Measurements from ENCODE around the gene SYNJ2. TPM values are rescaled to one million over a fixed set of nuclear protein-coding genes. Genes with fewer than 3 reads are reported as not detected.
A peak's percentile ranks its signal among the peaks of the same experiment; 100 is the strongest.

The SYNJ2 gene
- total RNA-seq, 1 experiment from 2014 or later: 70.0 TPM

DNA sequence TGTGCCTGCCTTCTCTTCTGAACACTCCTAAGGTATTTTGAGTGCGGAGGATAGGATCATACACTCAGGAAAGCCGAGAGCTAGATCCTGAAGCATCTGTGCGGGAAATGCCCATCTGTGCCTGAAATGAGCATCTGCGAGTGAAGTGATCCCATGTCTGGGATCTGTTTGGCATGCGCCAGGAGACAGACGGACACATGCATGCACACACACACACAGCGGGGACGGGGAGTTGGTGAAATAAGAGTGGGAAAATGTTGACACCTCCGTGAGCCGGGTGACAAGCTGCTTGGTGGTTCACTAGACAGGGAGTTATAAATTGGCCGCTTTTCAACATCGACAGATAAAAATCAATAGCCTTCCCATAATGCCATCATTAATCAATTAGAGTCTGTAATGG is 13.8 kb downstream of the SYNJ2 start:
- intact Hi-C loops (cut with micrococcal nuclease; ENCODE audit: unreplicated experiment) (no loop called here), in situ Hi-C loops (cut with HindIII; ENCODE audit: low pct_unique_long_range_greater_than_20kb, low sequenced_read_pairs) (no loop called here)
- ChIA-PET CTCF (no interaction called here), POLR2A (no interaction called here)
- DNase-seq (ENCODE audit: low read depth, low spot score) (no peak), ATAC-seq (no peak)
- Histone ChIP-seq H3K27ac (ENCODE audit: low read length) (peak overlapping the region; percentile 7; the same call in 1 of the 2 replicates), H3K36me3 (ENCODE audit: control insufficient read depth, insufficient read depth, low read length) (no peaks in the 10 kb centered on the region), H3K9me3 (ENCODE audit: control insufficient read depth, insufficient read depth, low read depth, low read length) (no peaks in the 10 kb centered on the region), H3K27me3 (ENCODE audit: control insufficient read depth, insufficient read depth, low read length) (no peaks in the 10 kb centered on the region), H3K4me1 (ENCODE audit: control insufficient read depth, insufficient read depth, low read length) (peaks cover 73% of the 10 kb centered on the region), H3K4me3 (ENCODE audit: low read depth in 2 of 2, low read length in 2 of 2) (no peak overlapping the region)
- BruUV-seq (replicated peaks): no TSS peak
- TF ChIP-seq SIN3A (IDR thresholded peaks at IDR 0.05; ENCODE audit: borderline replicate concordance, insufficient read depth, low read depth, low read length) (no peak), POLR2AphosphoS5 (IDR thresholded peaks at IDR 0.05; ENCODE audit: low read depth, low read length) (no peak), TCF7L2 (IDR thresholded peaks at IDR 0.05; ENCODE audit: low read depth, low read length) (no peak)
- TF ChIP-seq, protein P1, sequence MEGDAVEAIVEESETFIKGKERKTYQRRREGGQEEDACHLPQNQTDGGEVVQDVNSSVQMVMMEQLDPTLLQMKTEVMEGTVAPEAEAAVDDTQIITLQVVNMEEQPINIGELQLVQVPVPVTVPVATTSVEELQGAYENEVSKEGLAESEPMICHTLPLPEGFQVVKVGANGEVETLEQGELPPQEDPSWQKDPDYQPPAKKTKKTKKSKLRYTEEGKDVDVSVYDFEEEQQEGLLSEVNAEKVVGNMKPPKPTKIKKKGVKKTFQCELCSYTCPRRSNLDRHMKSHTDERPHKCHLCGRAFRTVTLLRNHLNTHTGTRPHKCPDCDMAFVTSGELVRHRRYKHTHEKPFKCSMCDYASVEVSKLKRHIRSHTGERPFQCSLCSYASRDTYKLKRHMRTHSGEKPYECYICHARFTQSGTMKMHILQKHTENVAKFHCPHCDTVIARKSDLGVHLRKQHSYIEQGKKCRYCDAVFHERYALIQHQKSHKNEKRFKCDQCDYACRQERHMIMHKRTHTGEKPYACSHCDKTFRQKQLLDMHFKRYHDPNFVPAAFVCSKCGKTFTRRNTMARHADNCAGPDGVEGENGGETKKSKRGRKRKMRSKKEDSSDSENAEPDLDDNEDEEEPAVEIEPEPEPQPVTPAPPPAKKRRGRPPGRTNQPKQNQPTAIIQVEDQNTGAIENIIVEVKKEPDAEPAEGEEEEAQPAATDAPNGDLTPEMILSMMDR (IDR thresholded peaks at IDR 0.05): no peak
- TF ChIP-seq, protein P2, sequence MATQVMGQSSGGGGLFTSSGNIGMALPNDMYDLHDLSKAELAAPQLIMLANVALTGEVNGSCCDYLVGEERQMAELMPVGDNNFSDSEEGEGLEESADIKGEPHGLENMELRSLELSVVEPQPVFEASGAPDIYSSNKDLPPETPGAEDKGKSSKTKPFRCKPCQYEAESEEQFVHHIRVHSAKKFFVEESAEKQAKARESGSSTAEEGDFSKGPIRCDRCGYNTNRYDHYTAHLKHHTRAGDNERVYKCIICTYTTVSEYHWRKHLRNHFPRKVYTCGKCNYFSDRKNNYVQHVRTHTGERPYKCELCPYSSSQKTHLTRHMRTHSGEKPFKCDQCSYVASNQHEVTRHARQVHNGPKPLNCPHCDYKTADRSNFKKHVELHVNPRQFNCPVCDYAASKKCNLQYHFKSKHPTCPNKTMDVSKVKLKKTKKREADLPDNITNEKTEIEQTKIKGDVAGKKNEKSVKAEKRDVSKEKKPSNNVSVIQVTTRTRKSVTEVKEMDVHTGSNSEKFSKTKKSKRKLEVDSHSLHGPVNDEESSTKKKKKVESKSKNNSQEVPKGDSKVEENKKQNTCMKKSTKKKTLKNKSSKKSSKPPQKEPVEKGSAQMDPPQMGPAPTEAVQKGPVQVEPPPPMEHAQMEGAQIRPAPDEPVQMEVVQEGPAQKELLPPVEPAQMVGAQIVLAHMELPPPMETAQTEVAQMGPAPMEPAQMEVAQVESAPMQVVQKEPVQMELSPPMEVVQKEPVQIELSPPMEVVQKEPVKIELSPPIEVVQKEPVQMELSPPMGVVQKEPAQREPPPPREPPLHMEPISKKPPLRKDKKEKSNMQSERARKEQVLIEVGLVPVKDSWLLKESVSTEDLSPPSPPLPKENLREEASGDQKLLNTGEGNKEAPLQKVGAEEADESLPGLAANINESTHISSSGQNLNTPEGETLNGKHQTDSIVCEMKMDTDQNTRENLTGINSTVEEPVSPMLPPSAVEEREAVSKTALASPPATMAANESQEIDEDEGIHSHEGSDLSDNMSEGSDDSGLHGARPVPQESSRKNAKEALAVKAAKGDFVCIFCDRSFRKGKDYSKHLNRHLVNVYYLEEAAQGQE (IDR thresholded peaks at IDR 0.05; ENCODE audit: insufficient read depth in 1 of 2, low read depth in 2 of 2, low read length in 1 of 2): no peak

DNA sequence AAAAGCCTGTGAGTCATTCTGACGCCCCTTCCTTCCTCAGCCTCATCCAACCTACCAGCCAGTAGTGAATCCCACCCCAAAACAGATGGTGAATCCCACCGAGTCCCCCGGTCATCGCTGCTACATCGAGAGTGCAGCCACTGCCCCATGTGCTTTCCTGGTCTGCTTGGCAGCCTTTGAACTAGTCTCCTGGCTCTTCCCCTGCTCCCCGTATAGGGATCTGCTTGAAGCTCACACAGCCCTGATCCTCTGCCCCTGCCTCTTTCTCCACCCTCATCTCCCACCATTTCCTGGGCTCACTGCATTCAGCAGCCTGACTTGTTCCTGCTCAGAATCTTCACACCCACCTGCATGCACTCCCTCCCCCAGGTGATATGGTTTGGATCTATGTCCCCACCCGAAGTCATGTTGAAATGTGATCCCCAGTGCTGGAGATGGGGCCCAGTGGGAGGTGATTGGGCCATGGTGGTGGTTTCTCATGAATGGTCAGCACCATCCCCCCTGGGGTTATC is 14.6 kb downstream of the SYNJ2 start:
- in situ Hi-C loops (cut with HindIII; ENCODE audit: low pct_unique_long_range_greater_than_20kb, low sequenced_read_pairs) (no loop called here), intact Hi-C loops (cut with micrococcal nuclease; ENCODE audit: unreplicated experiment) (no loop called here)
- ATAC-seq: no peak
- Histone ChIP-seq H3K27ac (ENCODE audit: low read length) (no peak overlapping the region), H3K36me3 (ENCODE audit: control insufficient read depth, insufficient read depth, low read length) (0 out of 2 replicates have a peak, but pooled peaks cover 2% of the 10 kb centered on the region), H3K27me3 (ENCODE audit: control insufficient read depth, insufficient read depth, low read length) (no peaks in the 10 kb centered on the region), H3K4me1 (ENCODE audit: control insufficient read depth, insufficient read depth, low read length) (peaks cover 70% of the 10 kb centered on the region), H3K9me3 (ENCODE audit: control insufficient read depth, insufficient read depth, low read depth, low read length) (no peaks in the 10 kb centered on the region), H3K4me3 (ENCODE audit: low read depth in 2 of 2, low read length in 2 of 2) (no peak overlapping the region)
- ChIA-PET POLR2A (no interaction called here), CTCF (no interaction called here)
- no peak for DNase-seq (ENCODE audit: low read depth, low spot score)
- TF ChIP-seq, protein P1 (IDR thresholded peaks at IDR 0.05): no peak
- TF ChIP-seq TCF7L2 (IDR thresholded peaks at IDR 0.05; ENCODE audit: low read depth, low read length) (no peak), SIN3A (IDR thresholded peaks at IDR 0.05; ENCODE audit: borderline replicate concordance, insufficient read depth, low read depth, low read length) (no peak), POLR2AphosphoS5 (IDR thresholded peaks at IDR 0.05; ENCODE audit: low read depth, low read length) (no peak)
- TF ChIP-seq, protein P2 (IDR thresholded peaks at IDR 0.05; ENCODE audit: insufficient read depth in 1 of 2, low read depth in 2 of 2, low read length in 1 of 2): no peak
- BruUV-seq (replicated peaks): no TSS peak
